HepG2 (cell line): Measurements from ENCODE around the gene DCP1B.

ENCODE experiments used
- ATF3 ChIP-seq: sonication (generic); formaldehyde crosslinking; IDR thresholded peaks from 2 replicates; pipeline ENCODE4 v1.4.0; 2020; ENCODE audit warnings: missing genetic modification reagents
- BHLHE40 ChIP-seq: IDR thresholded peaks from 2 replicates; pipeline ENCODE4 v1.6.1; 2011; ENCODE audit warnings: low read length, improper control_type of control experiment
- DPF2 ChIP-seq: sonication (generic); formaldehyde crosslinking; IDR thresholded peaks from 2 replicates; pipeline ENCODE4 v1.4.0; 2020; ENCODE audit warnings: mild to moderate bottlenecking, low read depth, missing genetic modification reagents, borderline replicate concordance
- EP300 ChIP-seq, 3 experiments: sonication (generic) in 1 of 3; formaldehyde crosslinking in 1 of 3; IDR thresholded peaks; 2 replicates each; pipeline versions ENCODE4 v1.5.1 to v1.6.1; 2011 to 2020; ENCODE audit warnings: low read depth in 2 of 3, low read length in 2 of 3, borderline replicate concordance in 1 of 3, improper control_type of control experiment in 1 of 3, mild to moderate bottlenecking in 1 of 3, missing genetic modification reagents in 1 of 3, moderate library complexity in 1 of 3
- HOMEZ ChIP-seq: IDR thresholded peaks from 2 replicates; pipeline ENCODE4 v1.6.1; 2016; ENCODE audit warnings: low read depth
- NR2F1 ChIP-seq, 2 experiments: fragments of 450-650 bp in 1 of 2; formaldehyde crosslinking in 1 of 2; IDR thresholded peaks; 2 replicates each; pipeline versions ENCODE4 v1.5.0 to v1.6.1; 2016 to 2020; ENCODE audit warnings: mild to moderate bottlenecking in 1 of 2, missing compliant biosample characterization in 1 of 2, missing genetic modification reagents in 1 of 2, moderate library complexity in 1 of 2
- SP4 ChIP-seq: sonication (generic); formaldehyde crosslinking; IDR thresholded peaks from 2 replicates; pipeline ENCODE4 v1.8.1; 2023; ENCODE audit warnings: mild to moderate bottlenecking, missing genetic modification reagents
- TRAFD1 ChIP-seq: sonication (generic); formaldehyde crosslinking; IDR thresholded peaks from 2 replicates; pipeline ENCODE4 v1.5.1; 2020; ENCODE audit warnings: missing genetic modification reagents, mild to moderate bottlenecking, borderline replicate concordance
- ZBTB1 ChIP-seq: sonication (generic); formaldehyde crosslinking; IDR thresholded peaks from 2 replicates; pipeline ENCODE4 v1.4.0; 2020; ENCODE audit warnings: missing genetic modification reagents, borderline replicate concordance
- ZBTB26 ChIP-seq: IDR thresholded peaks from 2 replicates; pipeline ENCODE4 v1.6.1; 2016; ENCODE audit warnings: missing compliant biosample characterization, missing genetic modification reagents, borderline replicate concordance
- ZNF709 ChIP-seq: sonication (generic); formaldehyde crosslinking; IDR thresholded peaks from 2 replicates; pipeline ENCODE4 v1.5.0; 2020; ENCODE audit warnings: mild to moderate bottlenecking, missing genetic modification reagents

- TF ChIP-seq EP300 (IDR thresholded peaks at IDR 0.05; ENCODE audit: low read depth in 2 of 2, low read length in 2 of 2): no peak
- no peak for TF ChIP-seq EP300 (CRISPR knock-in tag; IDR thresholded peaks at IDR 0.05; ENCODE audit: borderline replicate concordance)
- no peak for TF ChIP-seq NR2F1 (CRISPR knock-in tag; IDR thresholded peaks at IDR 0.05)
- TF ChIP-seq ATF3 (CRISPR knock-in tag): no peak
- TF ChIP-seq ZBTB1: no peak
- no peak for TF ChIP-seq ZNF709 (CRISPR knock-in tag)
- TF ChIP-seq HOMEZ (CRISPR knock-in tag): no peak
- TF ChIP-seq DPF2 (CRISPR knock-in tag): no peak
- no peak for TF ChIP-seq TRAFD1 (CRISPR knock-in tag)
- no peak for TF ChIP-seq BHLHE40
- no peak for TF ChIP-seq ZBTB26 (CRISPR knock-in tag)
- no peak for TF ChIP-seq SP4 (CRISPR knock-in tag)
Measured at GRCh38 chr12:2003676-2004112, 563 bp downstream of the DCP1B start.
